DMS153 treated with DMSO at 0.1 percent for 48 hours (cell line): Measurements from ENCODE around the gene GUSB.

ENCODE experiments used
- DNase-seq: peaks from one replicate; lab custom pipeline; 2025; ENCODE audit not compliant: unreplicated experiment; lab: John Stamatoyannopoulos, UW

Gene GUSB

GRCh38 chr7:65937296-65937695 lies 44.7 kb downstream of the GUSB start:
- no peak for DNase-seq

GRCh38 chr7:65931685-65932084 lies 50.3 kb downstream of the GUSB start:
- DNase-seq: no peak

- no peak for DNase-seq
Measured at GRCh38 chr7:65927489-65928448, 54.2 kb downstream of the GUSB start.

GRCh38 chr7:65926588-65926987 lies 55.4 kb downstream of the GUSB start:
- no peak for DNase-seq

GRCh38 chr7:65925040-65925439 lies 57.0 kb downstream of the GUSB start:
- DNase-seq: no peak

GRCh38 chr7:65924193-65924592 lies 57.8 kb downstream of the GUSB start:
- no peak for DNase-seq

GRCh38 chr7:65923316-65923715 lies 58.7 kb downstream of the GUSB start:
- DNase-seq: no peak

- DNase-seq: no peak
Measured at GRCh38 chr7:65915921-65916657, 65.9 kb downstream of the GUSB start.

GRCh38 chr7:65912237-65912636 lies 69.8 kb downstream of the GUSB start:
- DNase-seq: no peak
